ENCODE measurements around the gene PERM1. TPM values are rescaled to one million over a fixed set of nuclear protein-coding genes. Genes with fewer than 3 reads are reported as not detected.
A peak's percentile ranks its signal among the peaks of the same experiment; 100 is the strongest.
"Not testable (repeated sequence)": the region's sequence is repeated elsewhere in the genome, so short reads cannot be mapped to it uniquely, and the experiment has no call there.

Gene PERM1
- polyA plus RNA-seq, 1 donor: 2.1 TPM

DNA sequence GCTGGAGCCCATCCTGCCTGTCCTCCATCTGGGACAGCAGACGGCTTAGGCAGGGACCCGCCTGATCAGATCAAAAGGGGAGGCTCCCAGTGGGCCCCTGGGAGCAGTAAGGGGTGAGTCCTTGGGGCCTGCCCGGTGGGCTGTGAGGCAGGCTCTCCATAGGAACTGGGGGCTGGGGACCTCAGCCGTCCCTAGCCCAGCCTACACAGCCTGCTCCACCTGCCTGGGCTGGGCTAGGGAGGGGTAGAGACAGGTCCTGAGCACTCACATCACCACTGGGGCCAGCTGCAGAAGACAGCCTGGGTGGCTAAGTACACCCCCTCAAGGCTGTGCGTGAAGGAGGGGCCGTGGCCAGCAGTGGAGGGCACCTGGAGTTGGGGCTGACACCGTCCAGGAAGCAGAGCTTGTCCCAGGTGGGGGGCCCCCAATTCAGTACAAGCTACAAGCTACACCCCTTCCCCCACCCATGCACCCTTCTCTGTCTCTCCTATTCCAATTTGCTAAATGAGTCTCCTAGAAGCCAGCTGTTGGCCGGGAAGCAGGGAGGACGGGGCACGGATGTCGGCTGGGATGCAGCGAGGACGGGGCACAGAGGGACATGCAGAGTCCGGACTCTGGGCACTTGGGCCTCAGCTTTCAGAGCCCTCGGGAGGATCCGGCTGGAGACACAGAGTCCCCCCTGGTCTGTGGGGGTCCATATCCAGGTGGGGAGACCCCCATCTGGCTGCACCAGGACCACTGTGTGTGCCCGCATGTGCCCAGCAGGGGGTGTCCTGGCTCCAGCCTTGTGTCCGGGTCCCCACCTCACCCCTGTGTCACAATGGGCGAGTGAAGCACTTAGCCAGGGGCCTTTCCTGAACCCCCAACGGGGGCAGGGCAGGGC lies 33.1 kb upstream of the PERM1 start:
- DNase-seq: no peak

DNA sequence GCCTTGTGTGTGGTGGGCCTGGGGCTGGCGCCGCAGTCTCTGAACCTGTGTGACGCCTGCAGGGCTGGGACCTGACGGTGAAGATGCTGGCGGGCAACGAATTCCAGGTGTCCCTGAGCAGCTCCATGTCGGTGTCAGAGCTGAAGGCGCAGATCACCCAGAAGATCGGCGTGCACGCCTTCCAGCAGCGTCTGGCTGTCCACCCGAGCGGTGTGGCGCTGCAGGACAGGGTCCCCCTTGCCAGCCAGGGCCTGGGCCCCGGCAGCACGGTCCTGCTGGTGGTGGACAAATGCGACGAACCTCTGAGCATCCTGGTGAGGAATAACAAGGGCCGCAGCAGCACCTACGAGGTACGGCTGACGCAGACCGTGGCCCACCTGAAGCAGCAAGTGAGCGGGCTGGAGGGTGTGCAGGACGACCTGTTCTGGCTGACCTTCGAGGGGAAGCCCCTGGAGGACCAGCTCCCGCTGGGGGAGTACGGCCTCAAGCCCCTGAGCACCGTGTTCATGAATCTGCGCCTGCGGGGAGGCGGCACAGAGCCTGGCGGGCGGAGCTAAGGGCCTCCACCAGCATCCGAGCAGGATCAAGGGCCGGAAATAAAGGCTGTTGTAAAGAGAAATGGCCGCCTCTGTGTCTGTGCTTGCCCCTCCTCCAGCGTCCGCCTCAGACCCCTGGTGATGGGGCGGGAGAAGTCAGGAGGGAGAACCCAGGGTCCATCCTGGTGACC lies 32.2 kb upstream of the PERM1 start:
- DNase-seq: no peak

DNA sequence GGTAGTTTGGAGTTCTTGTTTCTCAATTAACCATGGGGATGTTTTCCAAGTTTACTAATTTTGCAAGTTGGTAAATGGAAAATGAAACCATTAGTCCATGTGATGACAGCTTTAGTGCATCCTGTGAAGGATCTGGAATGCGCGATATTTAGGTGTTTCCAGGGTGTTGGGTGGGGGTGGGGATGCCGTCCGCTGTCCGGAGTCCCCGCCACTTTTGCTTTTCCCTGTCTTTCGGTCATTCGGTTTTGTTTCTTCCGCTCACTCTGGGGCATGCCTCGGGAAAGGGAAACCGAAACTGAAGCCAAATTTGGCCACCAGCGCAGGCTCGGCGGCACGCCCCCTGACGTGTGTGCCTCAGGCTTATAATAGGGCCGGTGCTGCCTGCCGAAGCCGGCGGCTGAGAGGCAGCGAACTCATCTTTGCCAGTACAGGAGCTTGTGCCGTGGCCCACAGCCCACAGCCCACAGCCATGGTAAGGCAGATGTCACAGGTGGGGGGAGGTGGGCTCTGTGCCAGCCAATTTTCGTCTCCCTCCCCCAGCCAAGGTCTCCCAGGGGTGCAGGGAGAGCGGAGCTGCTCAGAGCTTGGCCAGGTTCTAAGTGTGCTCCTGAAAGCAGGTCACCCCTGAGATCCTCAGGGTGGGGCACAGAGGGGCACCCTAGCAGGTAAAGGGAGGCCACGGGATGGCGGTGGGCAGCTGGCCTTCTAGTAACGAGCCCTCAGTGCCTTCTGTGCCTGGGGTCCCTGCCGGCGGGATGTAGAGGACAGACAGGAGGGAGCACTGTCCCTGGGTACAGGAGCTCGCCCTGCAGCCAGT lies 31.4 kb upstream of the PERM1 start, which contains the start of gene ISG15:
Gene ISG15, plus strand, starts transcription at position 393 of the 817 bp plus-strand sequence. Its CDS starts 77 bp downstream, at position 470.
- peak; percentile 89 for DNase-seq

DNA sequence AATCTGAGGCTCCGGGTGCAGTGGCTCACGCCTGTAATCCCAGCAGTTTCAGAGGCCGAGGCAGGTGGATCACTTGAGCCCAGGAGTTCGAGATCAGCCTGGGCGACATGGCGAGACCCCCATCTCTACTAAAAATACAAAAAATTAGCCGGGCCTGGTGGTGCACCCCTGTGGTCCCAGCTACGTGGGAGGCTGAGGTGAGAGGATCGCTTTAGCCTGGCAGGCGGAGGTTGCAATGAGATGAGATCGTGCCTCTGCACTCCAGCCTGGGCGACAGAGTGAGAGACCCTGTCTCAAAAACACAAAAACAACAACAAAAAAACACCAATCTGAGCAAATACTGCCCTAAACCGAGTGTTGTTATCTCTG lies 30.8 kb upstream of the PERM1 start:
- not testable (repeated sequence) for DNase-seq

DNA sequence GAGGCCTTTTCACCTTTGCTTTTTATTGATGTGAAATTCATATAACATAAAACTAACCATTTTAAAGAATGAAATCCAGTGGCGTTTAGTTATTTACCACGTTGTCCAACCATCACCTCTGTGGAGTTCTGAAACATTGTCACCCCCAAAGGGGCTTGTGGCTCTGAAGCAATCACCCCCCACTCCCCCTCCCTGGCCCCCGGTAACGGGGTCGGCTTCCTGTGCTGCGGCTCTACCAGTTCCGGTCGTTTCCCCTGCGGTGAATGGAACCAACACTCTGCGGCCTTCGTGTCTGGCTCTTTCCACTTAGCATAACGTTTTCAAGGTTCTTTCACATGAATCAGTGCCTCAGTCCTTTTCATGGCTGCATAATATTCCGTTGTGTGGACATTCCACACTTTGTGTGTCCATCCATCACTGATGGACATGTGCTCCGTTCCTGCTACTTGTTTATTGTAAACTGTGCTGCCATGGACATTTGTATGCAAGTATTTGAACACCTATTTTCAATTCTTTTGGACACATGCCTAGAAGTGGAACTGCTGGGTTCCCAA lies 29.6 kb upstream of the PERM1 start:
- no peak for DNase-seq

DNA sequence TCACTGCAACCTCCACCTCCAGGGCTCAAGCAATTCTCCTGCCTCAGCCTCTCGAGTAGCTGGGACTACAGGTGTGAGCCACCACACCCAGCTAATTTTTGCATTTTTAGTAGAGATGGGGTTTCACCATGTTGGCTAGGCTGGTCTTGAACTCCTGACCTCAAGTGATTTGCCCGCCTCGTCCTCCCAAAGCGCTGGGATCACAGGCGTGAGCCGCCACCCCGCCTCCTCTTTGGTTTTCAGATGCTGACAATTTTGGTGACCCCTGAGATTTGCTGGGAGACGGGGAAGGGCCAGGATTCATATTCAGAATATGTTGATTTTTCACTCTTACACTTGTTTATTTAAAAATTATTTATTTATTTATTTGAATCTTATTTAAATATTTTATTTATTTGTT lies 28.2 kb upstream of the PERM1 start:
- DNase-seq: not testable (repeated sequence)

DNA sequence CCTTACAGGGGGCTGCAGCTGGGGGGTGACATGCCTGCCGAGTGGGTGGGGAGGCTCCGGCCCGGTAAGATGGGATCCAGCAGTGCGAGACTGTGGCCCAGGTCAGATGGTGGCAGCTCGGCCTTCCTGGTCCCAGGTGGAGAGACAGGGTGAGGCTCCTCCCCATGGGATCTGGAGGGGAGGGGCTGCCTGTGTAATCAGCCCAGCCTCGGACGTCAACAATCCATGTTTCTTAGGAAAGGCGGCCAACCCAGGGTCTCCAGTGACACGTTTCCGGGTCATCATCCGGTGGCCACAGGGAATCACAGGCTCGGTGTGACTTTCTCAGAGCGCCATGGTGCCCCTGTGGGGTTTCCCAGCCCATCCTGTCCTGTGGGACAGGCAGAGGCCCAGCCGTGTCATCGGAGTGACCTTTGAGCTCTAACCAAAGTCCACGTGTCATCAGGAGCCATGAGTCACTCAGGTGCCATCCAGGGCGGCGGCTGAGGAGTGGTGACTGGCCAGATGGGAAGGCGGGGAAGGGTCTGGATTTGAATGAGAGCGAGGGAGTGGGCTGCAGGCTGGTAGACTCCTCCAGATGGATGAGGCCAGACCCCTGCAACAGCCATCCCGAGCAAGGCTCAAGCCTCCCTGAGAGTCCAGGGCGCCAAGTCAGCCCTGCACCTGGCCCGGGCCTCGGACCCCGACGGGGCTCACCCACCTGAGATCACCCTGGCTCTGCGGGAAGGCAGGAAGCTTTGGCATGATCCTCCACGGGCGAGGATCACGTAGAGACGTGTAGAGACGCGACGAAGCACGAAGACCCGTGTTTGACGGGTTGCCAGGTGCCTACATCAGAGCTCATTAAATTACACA lies 24.6 kb upstream of the PERM1 start:
- no peak for DNase-seq

DNA sequence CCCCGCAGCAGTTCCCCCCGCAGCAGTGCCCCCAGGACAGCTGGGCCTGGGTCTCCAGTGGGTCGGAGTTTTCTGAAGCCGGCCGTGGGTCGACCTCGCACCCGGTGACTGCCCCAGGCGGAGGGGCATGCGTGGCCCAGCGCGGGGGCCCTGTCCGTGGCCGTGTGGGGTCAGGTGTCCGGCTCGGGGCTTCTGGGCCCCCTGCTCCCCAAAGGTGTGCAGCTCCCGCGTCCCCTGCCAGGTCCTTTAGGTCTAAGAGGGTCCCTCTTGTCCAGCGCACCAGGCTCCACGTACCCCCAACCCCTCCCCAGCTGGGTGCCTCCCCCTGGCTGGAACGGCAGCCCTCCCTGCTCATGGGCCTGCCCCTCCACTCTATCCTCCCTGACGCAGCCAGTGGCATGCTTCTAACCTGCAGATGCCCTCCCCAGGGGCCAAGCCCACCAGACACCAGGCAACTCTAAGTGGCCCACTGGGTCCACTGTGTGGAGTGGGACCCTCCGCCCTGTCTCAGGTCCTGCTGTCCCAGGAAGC lies 23.9 kb upstream of the PERM1 start:
- no peak for DNase-seq

DNA sequence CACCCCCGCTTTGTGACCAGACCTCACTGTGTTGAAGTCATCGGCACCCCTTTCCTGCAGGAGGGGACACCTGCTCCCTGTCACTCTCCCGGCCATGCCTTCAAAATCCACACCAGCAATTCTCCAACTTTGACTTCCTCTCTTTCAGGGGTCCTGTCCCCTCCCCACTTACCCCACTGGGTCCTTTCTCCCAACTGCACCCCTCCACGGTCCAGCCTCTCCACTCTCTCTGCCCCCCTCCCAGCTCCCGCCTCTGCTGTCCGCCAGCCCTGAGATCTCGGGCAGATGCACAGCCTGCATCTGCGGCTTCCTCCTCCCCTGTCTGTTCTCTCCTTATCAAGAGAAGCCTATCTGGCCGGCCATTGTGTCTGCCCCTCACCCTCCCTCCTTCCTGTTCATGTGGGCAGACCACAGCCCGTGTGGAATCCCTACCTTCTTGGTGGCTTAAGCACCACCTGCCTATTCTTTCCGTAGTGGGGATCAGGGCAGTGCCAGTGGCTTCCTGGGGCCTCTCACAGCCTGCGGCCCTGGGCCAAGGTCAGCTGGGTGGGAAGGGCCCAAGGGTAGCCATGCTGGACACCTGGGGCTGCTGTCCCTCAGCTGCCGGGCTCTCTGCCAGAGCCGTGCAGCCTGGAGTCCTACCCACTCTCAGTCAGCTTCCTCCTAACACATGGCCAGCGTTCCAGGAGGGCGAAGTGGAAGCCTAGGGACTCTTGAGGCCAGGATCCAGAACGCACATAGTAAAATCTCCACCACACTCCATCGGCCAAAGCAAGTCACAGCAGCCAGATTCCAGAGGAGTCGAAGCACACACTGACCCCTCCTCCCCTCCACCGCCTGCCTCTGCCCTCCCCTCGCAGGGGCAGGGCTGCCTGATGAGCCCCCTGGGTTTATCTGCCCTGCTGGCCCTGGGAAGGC lies 23.1 kb upstream of the PERM1 start:
- no peak for DNase-seq

DNA sequence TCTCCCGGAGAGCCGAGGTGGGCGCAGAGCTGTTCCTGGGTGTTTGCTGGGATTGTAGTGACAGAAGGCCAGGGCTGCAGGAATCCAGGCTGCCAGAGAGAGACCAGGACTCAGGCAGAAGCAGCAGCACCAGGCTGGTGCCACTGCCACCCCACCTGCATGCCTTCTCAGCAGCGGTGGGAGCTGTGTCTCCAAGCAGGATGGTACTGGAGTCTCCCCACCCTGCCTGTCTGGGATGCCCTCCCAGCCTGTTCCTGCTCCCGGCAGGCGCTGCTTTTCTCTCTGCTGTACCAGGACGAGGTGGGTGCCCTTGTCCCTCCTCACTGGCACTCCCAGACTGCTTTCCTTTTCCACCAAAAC lies 22.5 kb upstream of the PERM1 start:
- no peak for DNase-seq

DNA sequence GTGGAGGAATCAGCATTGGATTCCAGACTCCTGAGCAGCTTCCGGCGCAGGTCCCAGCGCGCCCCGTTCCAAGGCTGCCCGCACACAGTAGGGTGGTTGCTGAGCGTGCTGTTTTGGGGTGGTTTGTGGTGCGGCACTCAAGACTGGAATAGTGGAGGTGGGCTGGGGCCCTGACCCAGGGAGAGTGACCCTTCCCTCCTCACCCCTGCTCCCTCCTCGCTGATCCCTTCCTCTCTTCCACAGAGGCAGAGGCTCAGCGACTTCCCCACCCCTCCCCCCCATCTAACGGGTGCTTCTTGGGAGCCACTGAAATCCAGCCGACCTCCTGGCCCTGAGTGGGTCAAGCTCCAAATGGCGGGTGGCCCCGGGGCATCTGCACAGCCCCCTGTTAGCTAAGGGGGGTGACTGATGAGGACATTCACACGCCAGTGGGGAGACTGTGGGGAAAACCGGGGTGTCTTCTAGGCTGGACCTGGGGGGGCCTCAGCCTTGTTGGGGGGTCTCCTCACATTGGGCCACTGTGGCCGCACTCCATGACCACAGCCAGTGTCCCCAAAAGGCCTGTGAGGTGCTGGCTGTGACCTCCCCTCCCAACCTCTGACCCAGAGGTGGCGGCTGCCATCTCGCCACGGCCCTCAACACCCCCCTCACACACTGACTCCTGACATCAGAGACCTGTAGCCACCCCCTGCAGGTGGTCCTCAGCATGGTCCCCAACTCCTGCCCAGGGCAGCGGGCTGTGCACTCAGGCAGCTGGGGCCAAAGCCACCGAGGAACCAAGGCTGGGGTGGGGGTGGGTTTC lies 21.9 kb upstream of the PERM1 start:
- no peak for DNase-seq

DNA sequence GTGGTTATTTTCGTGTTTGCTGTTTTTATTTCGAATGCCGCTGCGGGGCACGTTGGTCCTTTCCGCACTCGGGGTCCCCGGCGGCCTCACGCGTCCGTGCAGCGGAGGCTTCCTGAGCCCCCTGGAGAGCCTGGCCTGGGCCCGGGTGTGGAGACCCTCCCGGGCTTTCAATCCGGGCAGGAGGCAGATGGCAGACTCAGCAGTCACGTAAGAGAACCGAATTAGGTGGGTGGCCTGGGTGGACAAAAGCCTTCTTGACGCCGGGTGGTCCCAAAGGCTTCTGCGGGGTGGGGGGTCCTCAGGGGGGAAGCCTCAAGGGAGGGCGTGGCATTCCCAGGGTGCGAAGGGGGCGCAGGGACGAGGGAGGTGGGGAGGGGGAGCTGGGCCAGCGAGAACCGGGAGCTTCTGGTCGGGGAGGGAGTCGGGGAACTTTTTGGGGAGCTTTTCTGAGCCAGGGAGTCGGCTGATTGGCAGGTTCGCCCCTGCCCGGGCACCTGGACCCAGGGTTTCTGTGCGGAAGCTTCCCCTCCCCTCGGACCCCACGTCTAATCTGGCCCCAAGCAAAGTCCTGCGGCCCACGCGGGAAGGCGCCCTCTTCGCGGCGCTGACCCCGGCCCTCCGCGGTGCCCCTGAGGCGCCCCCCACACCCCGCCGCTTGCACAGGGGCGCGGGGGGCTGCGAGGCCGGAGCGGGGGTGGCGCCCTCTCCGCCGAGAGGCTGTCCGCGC lies 19.3 kb upstream of the PERM1 start:
- DNase-seq: no peak

DNA sequence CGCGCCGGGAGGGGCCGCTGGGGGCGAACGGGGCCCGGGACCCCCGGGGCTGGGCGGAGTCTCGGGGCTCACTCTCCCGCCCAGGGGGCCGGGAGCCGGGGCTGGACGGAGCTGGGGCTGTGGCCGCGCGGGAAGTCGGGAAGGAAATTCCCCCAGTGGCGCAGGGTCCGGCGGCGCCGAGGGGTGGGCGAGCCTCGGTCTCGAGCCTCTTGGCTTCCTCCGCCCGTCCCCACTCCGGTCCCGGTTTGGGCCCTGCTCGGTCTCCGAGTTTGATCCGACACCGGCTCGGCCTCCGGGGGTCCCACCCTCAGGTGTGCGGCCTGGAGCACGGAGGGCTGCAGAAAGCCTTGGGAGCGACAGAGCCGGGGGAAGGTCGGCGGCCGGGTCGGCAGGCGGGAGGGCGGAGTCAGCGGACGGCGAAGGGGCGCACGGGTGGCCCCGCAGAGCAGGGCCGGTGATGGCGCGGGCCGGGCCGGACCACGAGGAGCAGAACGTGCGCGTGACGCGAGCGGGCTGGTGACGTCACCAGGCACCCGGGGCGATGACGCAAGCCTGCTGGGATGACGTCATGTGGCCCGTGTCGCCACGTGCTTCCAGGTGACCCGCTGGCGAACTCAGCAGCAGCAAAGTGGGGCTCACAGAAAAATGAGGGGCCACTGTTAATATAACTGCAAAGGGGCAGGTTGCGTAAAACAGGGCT lies 18.6 kb upstream of the PERM1 start:
- peak; percentile 87 for DNase-seq

DNA sequence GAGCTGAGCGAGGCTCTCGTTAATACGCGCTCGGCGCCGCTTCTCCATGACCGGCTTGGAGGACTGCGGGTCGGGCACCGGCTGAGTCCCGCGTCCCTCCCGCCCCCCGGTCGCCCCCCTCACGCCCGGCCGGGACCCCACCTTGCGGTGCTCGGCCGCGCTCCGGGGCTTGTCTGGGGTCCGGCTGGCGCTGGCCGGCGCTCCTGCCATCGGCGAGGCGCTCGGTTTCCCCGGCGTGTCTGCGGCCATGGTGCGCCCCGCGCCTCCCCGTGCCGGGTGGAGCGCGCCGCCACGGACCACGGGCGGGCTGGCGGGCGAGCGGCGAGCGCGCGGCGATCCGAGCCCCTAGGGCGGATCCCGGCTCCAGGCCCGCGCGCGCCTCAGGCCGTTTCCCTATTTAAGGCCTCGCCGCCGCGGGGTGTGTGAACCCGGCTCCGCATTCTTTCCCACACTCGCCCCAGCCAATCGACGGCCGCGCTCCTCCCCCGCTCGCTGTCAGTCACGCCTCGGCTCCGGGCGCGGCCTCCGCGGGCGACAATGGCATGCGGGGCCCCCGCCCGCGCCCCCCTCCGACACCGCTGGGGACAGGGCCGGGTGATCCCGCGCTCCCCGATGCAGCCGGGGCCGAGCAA lies 17.9 kb upstream of the PERM1 start, which contains the start of gene HES4:
Gene HES4, minus strand, starts transcription at position 373 of the 632 bp plus-strand sequence. Its CDS starts 124 bp downstream, at position 249.
- DNase-seq: peak; percentile 91

DNA sequence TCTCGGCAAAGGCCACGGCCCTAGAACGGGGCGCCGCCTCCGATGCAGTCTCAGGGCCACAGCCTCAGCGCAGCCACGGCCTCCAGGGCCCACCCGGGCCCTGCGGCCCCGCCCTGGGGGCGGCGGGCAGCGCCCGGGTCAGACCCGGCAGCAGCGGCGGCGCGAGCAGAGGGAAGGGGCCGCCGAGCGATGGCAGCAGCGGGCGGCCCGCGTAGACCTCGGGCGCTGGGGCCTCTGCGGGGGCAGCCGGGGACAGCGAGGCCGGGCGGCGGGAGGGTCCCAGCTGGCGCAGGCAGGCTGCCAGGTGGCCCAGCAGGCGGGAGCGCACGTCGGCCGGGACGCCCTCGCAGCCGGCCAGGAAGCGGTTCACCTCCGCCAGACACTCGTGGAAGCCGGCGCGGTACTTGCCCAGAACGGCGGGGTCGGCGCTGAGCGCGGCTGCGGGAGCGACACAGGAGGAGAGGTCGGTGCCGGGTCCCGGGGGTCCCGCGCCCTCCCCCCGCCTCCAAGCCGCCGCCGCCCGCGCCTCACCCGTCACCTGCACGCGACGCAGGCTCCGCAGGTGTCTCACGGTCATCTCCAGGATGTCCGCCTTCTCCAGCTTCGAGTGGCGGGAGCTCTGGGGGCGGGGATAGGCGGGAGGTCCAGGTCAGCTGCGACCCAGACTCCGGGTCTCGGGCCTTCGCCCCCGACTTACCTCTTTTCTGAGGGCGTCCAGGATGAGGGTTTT lies 17.3 kb upstream of the PERM1 start:
- no peak for DNase-seq

DNA sequence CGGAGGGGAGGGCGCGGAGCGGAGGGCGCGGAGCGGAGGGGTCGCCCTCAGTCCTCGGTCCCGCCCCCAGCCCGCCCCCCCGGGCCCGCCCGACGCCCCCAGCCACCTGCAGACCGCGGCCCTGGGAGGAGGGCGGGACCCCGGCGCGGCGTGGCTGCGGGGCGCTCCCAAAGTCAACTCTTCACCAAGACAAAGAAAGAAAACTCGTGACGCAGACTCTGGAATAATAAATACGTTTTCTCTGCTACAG lies 16.8 kb upstream of the PERM1 start:
- no peak for DNase-seq
